Measurements from ENCODE around the gene TDRD15. TPM values are rescaled to one million over a fixed set of nuclear protein-coding genes. Genes with fewer than 3 reads are reported as not detected.

TDRD15 gene
- total RNA-seq, 1 experiment from 2014 or later: not detected

DNA sequence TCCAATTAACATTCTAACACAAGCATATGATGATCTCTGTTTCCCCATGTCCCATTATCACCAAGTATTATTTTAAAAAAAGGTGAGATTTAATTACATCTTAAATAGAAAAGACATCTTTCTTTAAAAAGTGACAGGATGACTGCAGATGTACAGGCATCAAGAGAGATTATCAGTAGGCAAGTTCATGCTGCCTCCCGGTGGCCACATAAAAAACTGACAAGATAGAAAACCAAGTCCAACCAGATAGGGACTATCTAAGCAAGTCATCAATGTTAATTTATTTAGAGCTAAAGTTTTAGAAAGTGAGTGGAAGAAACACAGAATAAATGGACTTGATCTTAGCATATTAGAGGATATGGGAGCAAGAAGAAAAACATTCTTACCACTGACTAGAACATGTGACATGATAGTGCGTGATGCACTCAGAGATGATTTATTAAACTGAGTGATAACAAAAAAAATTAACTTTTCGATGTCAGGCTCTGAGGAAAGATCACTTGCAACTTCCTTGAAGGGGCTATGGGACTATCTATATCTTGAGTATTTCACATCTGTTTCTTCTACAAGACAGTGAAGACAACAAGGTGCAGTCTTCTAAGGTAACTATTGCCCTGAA lies 5.4 kb upstream of the TDRD15 start:
- no CpG with 5 or more reads among the region's 3 CpGs for WGBS (ENCODE audit: extremely low coverage, insufficient read length, low lambda C conversion rate)
- no peak overlapping the region for H2BK20ac ChIP-seq (ENCODE audit: low read depth, low read length, poor library complexity, severe bottlenecking)
- no peaks in the 10 kb centered on the region for H3K4me1 Mint-ChIP-seq
- H3K36me3 Mint-ChIP-seq (ENCODE audit: insufficient read depth in 1 of 3, low read depth in 3 of 3): no peaks in the 10 kb centered on the region
- H4K91ac ChIP-seq (ENCODE audit: insufficient read length, low read depth, low read length): no peak overlapping the region
- no peak overlapping the region for H3K4me3 Mint-ChIP-seq
- no peak overlapping the region for H3K4ac ChIP-seq (ENCODE audit: low read depth, low read length)
- no peak overlapping the region for H4K5ac ChIP-seq (ENCODE audit: insufficient read length, low read depth, low read length)
- H3K4me1 ChIP-seq (ENCODE audit: insufficient read depth, low read length): no peaks in the 10 kb centered on the region
- no peak overlapping the region for H2BK120ac ChIP-seq (ENCODE audit: low read depth, low read length, poor library complexity, severe bottlenecking)
- H2AFZ ChIP-seq (ENCODE audit: low read length): no peak overlapping the region
- no peak overlapping the region for H3T11ph ChIP-seq (ENCODE audit: low read length)
- peak; percentile 34 for DNase-seq
- no peaks in the 10 kb centered on the region for H3K79me2 ChIP-seq (ENCODE audit: insufficient read depth, low read length)
- no peak overlapping the region for H3K27ac Mint-ChIP-seq
- H2BK15ac ChIP-seq (ENCODE audit: low read depth, low read length): no peak overlapping the region
- no peak overlapping the region for H3K4me2 ChIP-seq (ENCODE audit: insufficient read depth, insufficient read length, low read length)
- no peaks in the 10 kb centered on the region for H4K20me1 ChIP-seq (ENCODE audit: control insufficient read depth, insufficient read depth, insufficient read length)
- no peaks in the 10 kb centered on the region for H3K27me3 ChIP-seq (ENCODE audit: insufficient read depth, low read length)
- no peaks in the 10 kb centered on the region for H3K79me1 ChIP-seq (ENCODE audit: insufficient read depth, low read depth, low read length, poor library complexity, severe bottlenecking)
- H3K27me3 Mint-ChIP-seq (ENCODE audit: low read depth): no peaks in the 10 kb centered on the region
- no peak overlapping the region for H3K9ac ChIP-seq (ENCODE audit: extremely low read depth, insufficient read length, low read length)
- no peak overlapping the region for H3K14ac ChIP-seq (ENCODE audit: insufficient read depth, low read length)
- no peaks in the 10 kb centered on the region for H3K23me2 ChIP-seq (ENCODE audit: insufficient read length, low read depth, low read length, poor library complexity, severe bottlenecking)
- no peak overlapping the region for H3K56ac ChIP-seq (ENCODE audit: insufficient read length, low read depth, low read length)
- no peak overlapping the region for H3K18ac ChIP-seq (ENCODE audit: insufficient read length, low read depth, low read length)
- H2BK5ac ChIP-seq (ENCODE audit: insufficient read length, low read length): no peak overlapping the region
- TF ChIP-seq, protein P1, sequence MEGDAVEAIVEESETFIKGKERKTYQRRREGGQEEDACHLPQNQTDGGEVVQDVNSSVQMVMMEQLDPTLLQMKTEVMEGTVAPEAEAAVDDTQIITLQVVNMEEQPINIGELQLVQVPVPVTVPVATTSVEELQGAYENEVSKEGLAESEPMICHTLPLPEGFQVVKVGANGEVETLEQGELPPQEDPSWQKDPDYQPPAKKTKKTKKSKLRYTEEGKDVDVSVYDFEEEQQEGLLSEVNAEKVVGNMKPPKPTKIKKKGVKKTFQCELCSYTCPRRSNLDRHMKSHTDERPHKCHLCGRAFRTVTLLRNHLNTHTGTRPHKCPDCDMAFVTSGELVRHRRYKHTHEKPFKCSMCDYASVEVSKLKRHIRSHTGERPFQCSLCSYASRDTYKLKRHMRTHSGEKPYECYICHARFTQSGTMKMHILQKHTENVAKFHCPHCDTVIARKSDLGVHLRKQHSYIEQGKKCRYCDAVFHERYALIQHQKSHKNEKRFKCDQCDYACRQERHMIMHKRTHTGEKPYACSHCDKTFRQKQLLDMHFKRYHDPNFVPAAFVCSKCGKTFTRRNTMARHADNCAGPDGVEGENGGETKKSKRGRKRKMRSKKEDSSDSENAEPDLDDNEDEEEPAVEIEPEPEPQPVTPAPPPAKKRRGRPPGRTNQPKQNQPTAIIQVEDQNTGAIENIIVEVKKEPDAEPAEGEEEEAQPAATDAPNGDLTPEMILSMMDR (conservative IDR thresholded peaks at IDR 0.05): peak; percentile 80
- no peak overlapping the region for H2AK5ac ChIP-seq (ENCODE audit: insufficient read length, low read length)
- H3K27ac ChIP-seq (ENCODE audit: insufficient read length, low read depth, low read length): no peak overlapping the region
- H3K9me3 Mint-ChIP-seq: no peaks in the 10 kb centered on the region
- H3K9me3 ChIP-seq (ENCODE audit: control insufficient read depth, low read depth, low read length): no peaks in the 10 kb centered on the region
- no peak overlapping the region for H2BK12ac ChIP-seq (ENCODE audit: insufficient read length, low read depth, low read length)
- no peak overlapping the region for H4K8ac ChIP-seq (replicated peaks; ENCODE audit: insufficient read length, low read depth, low read length)
- no peak overlapping the region for H3K23ac ChIP-seq (ENCODE audit: insufficient read length, low read depth, low read length)
